Sigmoid colon (tissue), 4 donors: Measurements from ENCODE around the gene FAM24B.
"Not testable (repeated sequence)": the region's sequence is repeated elsewhere in the genome, so short reads cannot be mapped to it uniquely, and the experiment has no call there.

Experiments used
- POLR2A ChIP-seq, 2 donors: fragments of 450-650 bp; IDR thresholded peaks; one replicate each; pipeline ENCODE4 v1.6.1; 2016; ENCODE audit warnings: antibody characterized with exemption in 2 of 2, mild to moderate bottlenecking in 2 of 2, moderate library complexity in 2 of 2
- POLR2AphosphoS5 ChIP-seq, 4 donors: sonication (generic); formaldehyde crosslinking; IDR thresholded peaks; one replicate each; pipeline ENCODE4 v1.6.1; 2017; ENCODE audit warnings: antibody characterized with exemption in 4 of 4
- TF ChIP-seq, protein P1 (sequence below), 4 experiments: fragments of 450-650 bp in 3 of 4; fragments of 200-600 bp in 1 of 4; IDR thresholded peaks; one replicate each; pipeline ENCODE4 v1.5.1; 2016 to 2019; ENCODE audit warnings: antibody characterized with exemption in 4 of 4, mild to moderate bottlenecking in 3 of 4, moderate library complexity in 2 of 4

DNA sequence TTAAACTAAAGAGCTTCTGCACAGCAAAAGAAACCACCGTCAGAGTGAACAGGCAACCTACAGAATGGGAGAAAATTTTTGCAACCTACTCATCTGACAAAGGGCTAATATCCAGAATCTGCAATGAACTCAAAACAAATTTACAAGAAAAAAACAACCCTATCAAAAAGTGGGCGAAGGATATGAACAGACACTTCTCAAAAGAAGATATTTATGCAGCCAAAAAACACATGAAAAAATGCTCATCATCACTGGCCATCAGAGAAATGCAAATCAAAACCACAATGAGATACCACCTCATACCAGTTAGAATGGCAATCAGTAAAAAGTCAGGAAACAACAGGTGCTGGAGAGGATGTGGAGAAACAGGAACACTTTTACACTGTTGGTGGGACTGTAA is 7.4 kb downstream of the FAM24B start:
- TF ChIP-seq POLR2A, POLR2AphosphoS5 (IDR thresholded peaks at IDR 0.05): not testable (repeated sequence)
- TF ChIP-seq, protein P1, sequence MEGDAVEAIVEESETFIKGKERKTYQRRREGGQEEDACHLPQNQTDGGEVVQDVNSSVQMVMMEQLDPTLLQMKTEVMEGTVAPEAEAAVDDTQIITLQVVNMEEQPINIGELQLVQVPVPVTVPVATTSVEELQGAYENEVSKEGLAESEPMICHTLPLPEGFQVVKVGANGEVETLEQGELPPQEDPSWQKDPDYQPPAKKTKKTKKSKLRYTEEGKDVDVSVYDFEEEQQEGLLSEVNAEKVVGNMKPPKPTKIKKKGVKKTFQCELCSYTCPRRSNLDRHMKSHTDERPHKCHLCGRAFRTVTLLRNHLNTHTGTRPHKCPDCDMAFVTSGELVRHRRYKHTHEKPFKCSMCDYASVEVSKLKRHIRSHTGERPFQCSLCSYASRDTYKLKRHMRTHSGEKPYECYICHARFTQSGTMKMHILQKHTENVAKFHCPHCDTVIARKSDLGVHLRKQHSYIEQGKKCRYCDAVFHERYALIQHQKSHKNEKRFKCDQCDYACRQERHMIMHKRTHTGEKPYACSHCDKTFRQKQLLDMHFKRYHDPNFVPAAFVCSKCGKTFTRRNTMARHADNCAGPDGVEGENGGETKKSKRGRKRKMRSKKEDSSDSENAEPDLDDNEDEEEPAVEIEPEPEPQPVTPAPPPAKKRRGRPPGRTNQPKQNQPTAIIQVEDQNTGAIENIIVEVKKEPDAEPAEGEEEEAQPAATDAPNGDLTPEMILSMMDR (IDR thresholded peaks at IDR 0.05) = not testable (repeated sequence)
